Gastrocnemius medialis (tissue), 4 donors: ENCODE measurements around the gene AURKAIP1.

Source experiments
- POLR2A ChIP-seq, 2 donors: fragments of 450-650 bp; IDR thresholded peaks; one replicate each; pipeline ENCODE4 v1.6.1; 2017; ENCODE audit warnings: antibody characterized with exemption in 2 of 2, mild to moderate bottlenecking in 2 of 2, moderate library complexity in 2 of 2
- TF ChIP-seq, protein P1 (sequence below), 5 experiments: fragments of 450-650 bp in 3 of 5; fragments of 200-600 bp in 2 of 5; sonication (generic) in 2 of 5; IDR thresholded peaks in 4 of 5; conservative IDR thresholded peaks in 1 of 5; 1 replicate in 4 of 5; 2 replicates in 1 of 5; pipeline ENCODE4 v1.5.1; 2016 to 2019; ENCODE audit warnings: antibody characterized with exemption in 5 of 5, mild to moderate bottlenecking in 3 of 5, moderate library complexity in 3 of 5

DNA sequence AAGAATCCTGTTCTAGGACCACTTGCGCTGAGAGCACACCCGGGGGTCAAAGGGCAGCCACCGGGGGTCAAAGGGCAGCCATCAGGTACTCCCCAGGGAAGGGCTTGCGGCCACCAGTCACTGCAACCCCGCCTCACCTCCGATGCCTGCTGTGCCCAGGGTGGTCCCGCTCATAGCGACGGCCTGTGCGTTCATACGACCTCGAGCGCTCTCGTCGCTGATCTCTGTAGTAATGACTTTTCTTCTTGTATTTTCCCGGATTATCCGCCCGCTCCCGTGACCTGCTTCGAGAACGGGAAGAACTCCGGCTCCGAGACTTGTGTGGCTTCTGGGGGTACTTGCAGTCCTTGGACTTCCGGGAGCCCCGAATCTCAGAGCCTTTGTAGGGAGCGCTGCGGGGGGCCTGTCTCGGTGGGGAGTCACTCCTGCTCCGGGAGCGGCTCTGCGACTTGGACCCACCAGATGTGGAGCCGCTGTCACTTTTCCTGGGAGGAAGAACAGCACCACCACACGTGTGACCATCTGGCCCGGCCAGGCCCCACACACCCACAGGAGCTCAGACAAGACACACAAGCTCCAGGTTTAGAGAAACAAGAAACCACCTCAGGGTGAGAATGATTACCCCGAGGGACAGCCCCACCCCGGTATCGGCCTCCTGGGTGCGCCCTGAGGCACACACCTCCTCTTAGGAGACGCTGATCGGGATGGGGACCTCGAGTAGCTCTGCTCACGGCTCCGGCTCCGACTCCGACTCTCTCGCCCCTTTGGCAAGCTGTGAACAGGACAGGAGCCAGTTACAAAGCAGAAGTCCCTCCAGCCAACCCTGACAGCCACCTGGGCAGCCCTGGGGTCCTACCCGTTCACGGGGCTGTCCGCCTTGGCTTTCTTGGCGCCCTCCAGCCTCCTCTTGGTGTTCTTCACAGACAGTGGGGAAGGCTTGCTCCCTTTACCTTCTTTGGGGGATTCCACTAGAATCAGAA is 12.4 kb upstream of the AURKAIP1 start:
- TF ChIP-seq, protein P1, sequence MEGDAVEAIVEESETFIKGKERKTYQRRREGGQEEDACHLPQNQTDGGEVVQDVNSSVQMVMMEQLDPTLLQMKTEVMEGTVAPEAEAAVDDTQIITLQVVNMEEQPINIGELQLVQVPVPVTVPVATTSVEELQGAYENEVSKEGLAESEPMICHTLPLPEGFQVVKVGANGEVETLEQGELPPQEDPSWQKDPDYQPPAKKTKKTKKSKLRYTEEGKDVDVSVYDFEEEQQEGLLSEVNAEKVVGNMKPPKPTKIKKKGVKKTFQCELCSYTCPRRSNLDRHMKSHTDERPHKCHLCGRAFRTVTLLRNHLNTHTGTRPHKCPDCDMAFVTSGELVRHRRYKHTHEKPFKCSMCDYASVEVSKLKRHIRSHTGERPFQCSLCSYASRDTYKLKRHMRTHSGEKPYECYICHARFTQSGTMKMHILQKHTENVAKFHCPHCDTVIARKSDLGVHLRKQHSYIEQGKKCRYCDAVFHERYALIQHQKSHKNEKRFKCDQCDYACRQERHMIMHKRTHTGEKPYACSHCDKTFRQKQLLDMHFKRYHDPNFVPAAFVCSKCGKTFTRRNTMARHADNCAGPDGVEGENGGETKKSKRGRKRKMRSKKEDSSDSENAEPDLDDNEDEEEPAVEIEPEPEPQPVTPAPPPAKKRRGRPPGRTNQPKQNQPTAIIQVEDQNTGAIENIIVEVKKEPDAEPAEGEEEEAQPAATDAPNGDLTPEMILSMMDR (IDR thresholded peaks at IDR 0.05 in 4 of 5, conservative IDR thresholded peaks at IDR 0.05 in 1 of 5), result no peak
- TF ChIP-seq POLR2A (IDR thresholded peaks at IDR 0.05), result no peak
